ENCODE measurements around the gene MUC4.

DNA sequence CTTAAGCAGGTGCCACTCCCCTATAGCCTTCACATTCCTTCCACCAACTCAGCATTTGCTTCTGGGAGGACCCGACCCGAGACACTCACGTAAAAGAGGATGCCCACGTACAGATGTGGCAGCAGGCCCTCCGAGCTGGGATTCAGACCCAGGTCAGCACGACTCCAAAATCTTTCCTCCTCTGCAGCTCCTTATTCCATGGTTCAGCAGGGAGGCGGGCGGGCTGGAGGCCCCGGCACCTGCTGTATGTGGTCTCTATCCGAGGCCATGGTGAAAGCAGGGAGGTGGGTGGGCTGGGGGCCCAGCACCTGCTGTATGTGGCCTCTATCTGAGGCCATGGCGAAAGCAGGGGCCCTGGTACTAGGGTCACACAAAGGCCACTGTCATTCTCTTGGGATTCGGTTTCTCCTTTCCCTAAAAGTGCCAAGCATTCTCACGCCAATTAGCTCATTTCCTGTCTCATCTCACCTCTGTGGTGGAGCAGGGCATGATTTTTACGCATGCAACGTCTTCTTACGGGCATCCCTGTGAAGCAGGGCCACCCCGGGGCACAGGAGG, 5.9 kb upstream of the MUC4 start:
- TF ChIP-seq POLR2A (IDR thresholded peaks at IDR 0.05) (no peak), EP300 (IDR thresholded peaks at IDR 0.05) (no peak)
- TF ChIP-seq, protein P1, sequence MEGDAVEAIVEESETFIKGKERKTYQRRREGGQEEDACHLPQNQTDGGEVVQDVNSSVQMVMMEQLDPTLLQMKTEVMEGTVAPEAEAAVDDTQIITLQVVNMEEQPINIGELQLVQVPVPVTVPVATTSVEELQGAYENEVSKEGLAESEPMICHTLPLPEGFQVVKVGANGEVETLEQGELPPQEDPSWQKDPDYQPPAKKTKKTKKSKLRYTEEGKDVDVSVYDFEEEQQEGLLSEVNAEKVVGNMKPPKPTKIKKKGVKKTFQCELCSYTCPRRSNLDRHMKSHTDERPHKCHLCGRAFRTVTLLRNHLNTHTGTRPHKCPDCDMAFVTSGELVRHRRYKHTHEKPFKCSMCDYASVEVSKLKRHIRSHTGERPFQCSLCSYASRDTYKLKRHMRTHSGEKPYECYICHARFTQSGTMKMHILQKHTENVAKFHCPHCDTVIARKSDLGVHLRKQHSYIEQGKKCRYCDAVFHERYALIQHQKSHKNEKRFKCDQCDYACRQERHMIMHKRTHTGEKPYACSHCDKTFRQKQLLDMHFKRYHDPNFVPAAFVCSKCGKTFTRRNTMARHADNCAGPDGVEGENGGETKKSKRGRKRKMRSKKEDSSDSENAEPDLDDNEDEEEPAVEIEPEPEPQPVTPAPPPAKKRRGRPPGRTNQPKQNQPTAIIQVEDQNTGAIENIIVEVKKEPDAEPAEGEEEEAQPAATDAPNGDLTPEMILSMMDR (IDR thresholded peaks at IDR 0.05) = no peak
